Spleen (tissue), 11 donors: ENCODE measurements around the gene GRIN3A. TPM values are rescaled to one million over a fixed set of nuclear protein-coding genes. Genes with fewer than 3 reads are reported as not detected.

ENCODE experiments used
- DNase-seq: peaks from one replicate; pipeline ENCODE4 v3.0.0-alpha.2; 2020
- H3K27ac ChIP-seq, 8 donors: fragments of 200-600 bp; sonication (generic) in 7 of 8; 1 replicate in 4 of 8; 2 replicates in 4 of 8; pipeline versions ENCODE4 v1.5.0 to v1.8.0; 2016 to 2021; ENCODE audit warnings: inconsistent platforms in 4 of 8, mild to moderate bottlenecking in 4 of 8, moderate library complexity in 1 of 8
- H3K27me3 ChIP-seq, 7 donors: fragments of 200-600 bp; sonication (generic) in 6 of 7; replicated peaks in 1 of 7; 1 replicate in 4 of 7; 2 replicates in 3 of 7; pipeline versions ENCODE4 v1.5.0 to v1.8.0; 2016 to 2021; ENCODE audit warnings: inconsistent platforms in 3 of 7, mild to moderate bottlenecking in 1 of 7
- H3K36me3 ChIP-seq, 6 donors: fragments of 200-600 bp; sonication (generic) in 5 of 6; 1 replicate in 4 of 6; 2 replicates in 2 of 6; pipeline versions ENCODE4 v1.5.0 to v1.8.0; 2016 to 2021; ENCODE audit warnings: inconsistent platforms in 2 of 6
- H3K4me1 ChIP-seq, 6 donors: fragments of 200-600 bp; sonication (generic) in 5 of 6; 1 replicate in 3 of 6; 2 replicates in 3 of 6; pipeline versions ENCODE4 v1.5.0 to v1.8.0; 2016 to 2021; ENCODE audit warnings: inconsistent platforms in 3 of 6
- H3K4me3 ChIP-seq, 8 donors: fragments of 200-600 bp; sonication (generic) in 7 of 8; 1 replicate in 4 of 8; 2 replicates in 4 of 8; pipeline versions ENCODE4 v1.5.0 to v1.8.0; 2016 to 2021; ENCODE audit warnings: inconsistent platforms in 4 of 8, mild to moderate bottlenecking in 4 of 8, moderate library complexity in 2 of 8
- H3K9me3 ChIP-seq, 8 donors: fragments of 200-600 bp; sonication (generic) in 7 of 8; 1 replicate in 4 of 8; 2 replicates in 4 of 8; pipeline versions ENCODE4 v1.5.0 to v1.8.0; 2016 to 2021; ENCODE audit warnings: inconsistent platforms in 4 of 8
- CTCF ChIP-seq, 11 experiments: fragments of 200-600 bp in 7 of 11; fragments of 450-650 bp in 4 of 11; sonication (generic) in 4 of 11; IDR thresholded peaks in 8 of 11; conservative IDR thresholded peaks in 3 of 11; 1 replicate in 7 of 11; 2 replicates in 4 of 11; pipeline versions ENCODE4 v1.4.0 to v1.8.0; 2016 to 2021; ENCODE audit warnings: antibody characterized with exemption in 11 of 11, inconsistent platforms in 4 of 11, mild to moderate bottlenecking in 1 of 11
- POLR2A ChIP-seq, 3 donors: fragments of 450-650 bp; IDR thresholded peaks; one replicate each; pipeline ENCODE4 v1.5.1; 2017; ENCODE audit warnings: antibody characterized with exemption in 3 of 3, mild to moderate bottlenecking in 1 of 3
- POLR2AphosphoS5 ChIP-seq, 3 donors: sonication (generic); formaldehyde crosslinking; IDR thresholded peaks; one replicate each; pipeline ENCODE4 v1.5.1; 2017; ENCODE audit warnings: antibody characterized with exemption in 3 of 3
- WGBS, 5 donors: extraction: QIAGEN DNeasy Blood & Tissue Kit in 3 of 5; methylation state at CpG; one replicate each; pipeline versions ENCODE4 v1.1.5 to v1.1.7; 2013 to 2018; 5-methylcytosine and 5-hydroxymethylcytosine counted together
- intact Hi-C: fragments of 100-400 bp; cut with DNase I; formaldehyde crosslinking; loops from one replicate; pipeline ENCODE4 v1.15.0; 2023; ENCODE audit warnings: low total_unique reads
- polyA plus RNA-seq, 3 donors: library from polyadenylated mRNA; stranded (reverse); fragments of 200-250 nt; gene quantifications; one replicate each; pipeline ENCODE4 v1.2.1, GENCODE V29; 2013
- total RNA-seq, 7 donors: library from RNA; depleted of rRNA in 3 of 7; stranded (reverse); fragments of >200 nt in 3 of 7; fragmentation: NEBNext Ultra II Directional in 4 of 7; extraction: Animal tissue kit (Norgen Biotek cat#: 25700) in 4 of 7; gene quantifications; one replicate each; pipeline versions ENCODE4 v1.1.0 to v1.2.1, GENCODE V29; 2016 to 2021
- donor health status: healthy with polysubstance abuse.
- donor health status: DM: no; HTN: no; CAD: no; lungs with moderate emphysema.
- donor health status: DM: no; HTN: no; CAD: no.
- donor health status: Bipolar disorder and iron deficiency.
- donor health status: healthy.
- donor health status: DM: no; HTN: no; CAD: no.
- donor health status: DM: yes; HTN: yes; CAD: no.

The GRIN3A gene
- total and polyA plus RNA-seq, 10 donors, result 0.07 to 1.6 (median 0.75) TPM

DNA sequence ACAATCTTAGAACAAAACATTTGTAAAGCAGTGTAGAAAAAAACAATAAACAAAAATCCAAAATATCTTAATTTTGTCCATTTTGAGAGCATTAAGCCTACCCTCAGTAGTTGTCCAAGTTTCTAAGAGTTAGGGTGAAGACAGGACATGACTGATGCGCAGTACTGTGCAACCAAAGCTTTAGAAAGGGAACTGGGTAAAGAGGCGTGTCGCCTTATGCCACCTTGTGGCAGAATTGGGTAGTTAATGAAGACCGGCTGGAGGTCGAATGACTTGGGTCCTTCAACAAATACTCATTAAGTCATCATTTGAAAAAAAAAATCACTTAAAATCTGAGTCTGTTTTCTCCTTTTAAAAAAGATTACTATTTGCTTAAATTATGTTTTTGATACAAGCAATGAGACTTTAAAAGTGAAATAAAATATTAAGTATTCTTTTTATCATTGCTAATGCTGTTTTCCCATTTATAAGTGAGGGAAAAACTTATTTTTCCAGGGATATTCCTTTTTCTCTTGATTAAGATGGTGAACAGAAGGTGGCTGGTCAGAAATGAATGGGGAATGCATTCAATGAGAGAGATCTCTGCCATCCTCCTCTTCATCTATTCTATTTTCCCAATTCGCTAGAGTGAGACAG, 208.3 kb downstream of the GRIN3A start:
- H3K27me3 ChIP-seq, result peaks cover 0 to 7% (median 0%) of the 10 kb centered on the region in 7 donors
- H3K36me3 ChIP-seq, result peaks cover 0 to 2% (median 0%) of the 10 kb centered on the region in 6 donors
- H3K4me3 ChIP-seq, result no peak overlapping the region
- H3K27ac ChIP-seq, result no peak overlapping the region
- DNase-seq, result no peak
- no peaks in the 10 kb centered on the region for H3K9me3 ChIP-seq
- WGBS, 5 donors, result 17 to 19% (median 18%) methylated on average over 6 of the region's 6 CpGs
- H3K4me1 ChIP-seq, result peaks cover 5 to 25% (median 16%) of the 10 kb centered on the region in 6 donors
- intact Hi-C loops, result loop anchor here (5.0 kb wide), 2 partner anchors 73 to 133 kb away; partner anchors contain the start of genes MRPL50 and ZNF189
- TF ChIP-seq POLR2A (IDR thresholded peaks at IDR 0.05) (no peak), CTCF (IDR thresholded peaks at IDR 0.05 in 8 of 11, conservative IDR thresholded peaks at IDR 0.05 in 3 of 11) (peak; percentile 71 to 92 (median 84))

- Histone ChIP-seq H3K4me1 (peaks cover 0 to 12% (median 3%) of the 10 kb centered on the region in 6 donors), H3K4me3 (no peak overlapping the region), H3K27me3 (peaks cover 0 to 23% (median 0%) of the 10 kb centered on the region in 7 donors), H3K27ac (no peak overlapping the region), H3K36me3 (no peaks in the 10 kb centered on the region), H3K9me3 (no peaks in the 10 kb centered on the region)
- no peak for DNase-seq
- no peak for TF ChIP-seq CTCF (IDR thresholded peaks at IDR 0.05 in 8 of 11, conservative IDR thresholded peaks at IDR 0.05 in 3 of 11)
- TF ChIP-seq POLR2AphosphoS5 (IDR thresholded peaks at IDR 0.05), result no peak
- TF ChIP-seq POLR2A (IDR thresholded peaks at IDR 0.05), result no peak
- intact Hi-C loops, result no loop called here
Observed at GRCh38 chr9:101528015-101528414, 210.4 kb downstream of the GRIN3A start.

DNA sequence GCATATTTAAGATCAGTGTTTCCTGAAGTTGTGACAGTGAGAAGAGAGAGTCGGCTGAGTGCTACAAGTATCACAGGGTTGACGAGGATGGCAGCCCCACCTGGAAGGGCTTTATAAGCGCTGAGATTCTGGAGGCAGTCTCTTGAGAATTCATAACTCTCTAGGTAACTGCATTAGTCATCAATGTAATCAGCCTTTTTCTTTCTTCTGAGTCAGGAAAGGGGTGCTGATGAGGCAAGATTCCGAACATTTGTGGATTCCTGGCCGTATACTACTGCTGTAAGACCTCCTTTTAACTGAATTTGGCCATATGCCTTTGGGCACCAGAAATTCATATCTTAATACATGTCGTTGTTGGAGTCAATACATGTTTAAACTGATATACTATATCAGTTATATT, 211.4 kb downstream of the GRIN3A start:
- H3K36me3 ChIP-seq, result no peaks in the 10 kb centered on the region
- H3K27me3 ChIP-seq, result peaks cover 0 to 23% (median 0%) of the 10 kb centered on the region in 7 donors
- TF ChIP-seq POLR2AphosphoS5 (IDR thresholded peaks at IDR 0.05) (no peak), POLR2A (IDR thresholded peaks at IDR 0.05) (no peak), CTCF (IDR thresholded peaks at IDR 0.05 in 8 of 11, conservative IDR thresholded peaks at IDR 0.05 in 3 of 11) (no peak)
- 67 to 81% (median 78%) methylated on average over 6 of the region's 6 CpGs for WGBS, 5 donors
- no peak for DNase-seq
- H3K27ac ChIP-seq, result no peak overlapping the region
- H3K4me3 ChIP-seq, result no peak overlapping the region
- no peaks in the 10 kb centered on the region for H3K9me3 ChIP-seq
- peaks cover 0 to 6% (median 0%) of the 10 kb centered on the region in 6 donors for H3K4me1 ChIP-seq
- intact Hi-C loops, result no loop called here

- Histone ChIP-seq H3K4me3 (no peak overlapping the region), H3K27ac (no peak overlapping the region), H3K9me3 (no peaks in the 10 kb centered on the region), H3K36me3 (no peaks in the 10 kb centered on the region), H3K4me1 (no peaks in the 10 kb centered on the region), H3K27me3 (peaks cover 0 to 21% (median 0%) of the 10 kb centered on the region in 7 donors)
- no peak for DNase-seq
- no peak for TF ChIP-seq POLR2A (IDR thresholded peaks at IDR 0.05)
- no peak for TF ChIP-seq CTCF (IDR thresholded peaks at IDR 0.05 in 8 of 11, conservative IDR thresholded peaks at IDR 0.05 in 3 of 11)
- TF ChIP-seq POLR2AphosphoS5 (IDR thresholded peaks at IDR 0.05), result no peak
- intact Hi-C loops, result no loop called here
- 81 to 93% (median 86%) methylated on average over 6 of the region's 6 CpGs for WGBS, 5 donors
Observed at GRCh38 chr9:101524371-101524770, 214.1 kb downstream of the GRIN3A start.

Other genes with a start within 250 kb of the GRIN3A start
- gene RNF20, start 204.8 kb downstream of the GRIN3A start, total RNA-seq, result 10 to 100 TPM; 22.0 to 46.1 (median 36.6) TPM
- gene RNF20, start 204.8 kb downstream of the GRIN3A start, polyA plus RNA-seq, result 10 to 100 TPM in 1 of 3 donors, 1 to 10 TPM in 2; 8.3 to 13.6 (median 9.7) TPM
- under 1 TPM in 2 of 7 donors, not detected in 5; 0.10 to 0.11 TPM for gene PPP3R2, start 143.7 kb downstream of the GRIN3A start, total RNA-seq
- not detected for gene PPP3R2, start 143.7 kb downstream of the GRIN3A start, polyA plus RNA-seq